GM06990 (cell line): ENCODE results near the gene RAB6C.
"Not testable (repeated sequence)": the region's sequence is repeated elsewhere in the genome, so short reads cannot be mapped to it uniquely, and the experiment has no call there.

ENCODE experiments used
- DNase-seq: peaks from one replicate; pipeline ENCODE4 v3.0.0-alpha.2; 2011; ENCODE audit not compliant: insufficient read length; ENCODE audit errors: extremely low read depth
- H3K27me3 ChIP-seq: replicated peaks from 2 replicates; pipeline ENCODE4 v1.6.0; 2011; ENCODE audit warnings: low read length; ENCODE audit not compliant: control insufficient read depth, insufficient read depth
- H3K36me3 ChIP-seq: 2 replicates; pipeline ENCODE4 v1.5.1; 2011; ENCODE audit warnings: low read length; ENCODE audit not compliant: control insufficient read depth, insufficient read depth
- H3K4me3 ChIP-seq: replicated peaks from 2 replicates; pipeline ENCODE4 v1.5.1; 2011; ENCODE audit warnings: low read depth, mild to moderate bottlenecking, control low read depth, low read length
- TF ChIP-seq, protein P1 (sequence below): IDR thresholded peaks from 2 replicates; pipeline ENCODE4 v1.5.1; 2011; ENCODE audit warnings: low read length, control low read depth, mild to moderate bottlenecking, inconsistent platforms; ENCODE audit not compliant: insufficient read depth, poor library complexity, severe bottlenecking

Gene RAB6C

GRCh38 chr2:130019402-130019801 is 39.9 kb downstream of the RAB6C start:
- no peaks in the 10 kb centered on the region for H3K36me3 ChIP-seq
- H3K27me3 ChIP-seq = no peaks in the 10 kb centered on the region
- no peak overlapping the region for H3K4me3 ChIP-seq
- TF ChIP-seq, protein P1, sequence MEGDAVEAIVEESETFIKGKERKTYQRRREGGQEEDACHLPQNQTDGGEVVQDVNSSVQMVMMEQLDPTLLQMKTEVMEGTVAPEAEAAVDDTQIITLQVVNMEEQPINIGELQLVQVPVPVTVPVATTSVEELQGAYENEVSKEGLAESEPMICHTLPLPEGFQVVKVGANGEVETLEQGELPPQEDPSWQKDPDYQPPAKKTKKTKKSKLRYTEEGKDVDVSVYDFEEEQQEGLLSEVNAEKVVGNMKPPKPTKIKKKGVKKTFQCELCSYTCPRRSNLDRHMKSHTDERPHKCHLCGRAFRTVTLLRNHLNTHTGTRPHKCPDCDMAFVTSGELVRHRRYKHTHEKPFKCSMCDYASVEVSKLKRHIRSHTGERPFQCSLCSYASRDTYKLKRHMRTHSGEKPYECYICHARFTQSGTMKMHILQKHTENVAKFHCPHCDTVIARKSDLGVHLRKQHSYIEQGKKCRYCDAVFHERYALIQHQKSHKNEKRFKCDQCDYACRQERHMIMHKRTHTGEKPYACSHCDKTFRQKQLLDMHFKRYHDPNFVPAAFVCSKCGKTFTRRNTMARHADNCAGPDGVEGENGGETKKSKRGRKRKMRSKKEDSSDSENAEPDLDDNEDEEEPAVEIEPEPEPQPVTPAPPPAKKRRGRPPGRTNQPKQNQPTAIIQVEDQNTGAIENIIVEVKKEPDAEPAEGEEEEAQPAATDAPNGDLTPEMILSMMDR = no peak
- no peak for DNase-seq

DNA sequence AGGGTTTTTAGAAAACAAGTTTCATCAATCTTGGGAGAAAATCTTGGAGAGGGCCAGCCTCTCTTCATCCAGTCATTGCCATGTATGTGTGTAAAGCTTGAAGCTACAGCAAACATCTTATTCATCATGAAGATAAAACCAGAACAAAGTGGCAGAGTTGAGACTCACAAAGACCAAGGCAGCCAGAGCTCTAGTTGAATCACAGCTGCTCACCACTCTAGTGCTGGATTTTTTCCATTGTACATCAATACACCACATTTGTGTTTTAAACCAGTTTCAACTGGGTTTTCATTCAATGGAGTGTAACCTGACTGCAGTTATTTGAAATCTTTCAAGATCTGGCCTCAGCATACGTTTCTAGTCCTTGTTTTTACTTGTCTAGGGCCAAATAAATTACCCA is 40.6 kb downstream of the RAB6C start:
- DNase-seq, H3K27me3 ChIP-seq, H3K4me3 ChIP-seq, H3K36me3 ChIP-seq: not testable (repeated sequence)

DNA sequence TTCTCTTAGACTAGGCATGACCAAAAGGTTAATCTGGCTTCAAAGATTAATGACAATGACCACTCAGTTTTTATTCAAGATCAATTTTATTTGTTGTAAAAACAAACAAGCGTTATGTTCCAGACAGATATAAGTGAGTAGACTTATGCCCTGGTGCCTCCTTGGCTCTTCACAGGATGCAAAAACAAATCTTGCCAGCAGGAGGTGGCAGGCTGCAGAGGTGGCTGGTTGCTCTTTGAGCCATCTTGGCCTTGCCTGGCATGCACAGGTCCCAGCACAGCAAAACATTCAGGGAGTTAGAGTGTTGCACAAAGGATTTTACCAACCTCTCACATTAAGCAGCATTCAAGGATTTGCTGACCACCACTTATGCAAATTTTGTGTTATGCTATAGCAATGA is 46.5 kb downstream of the RAB6C start:
- not testable (repeated sequence) for H3K4me3 ChIP-seq, DNase-seq, H3K36me3 ChIP-seq, H3K27me3 ChIP-seq
